GM19452 (cell line): ENCODE data around the gene SH3BGRL2.
"Not testable (repeated sequence)": the region's sequence is repeated elsewhere in the genome, so short reads cannot be mapped to it uniquely, and the experiment has no call there.

Experiments used
- ATAC-seq: cut with Tn5 transposase; IDR thresholded peaks from one replicate; pipeline ENCODE4 v1.9.1; 2021; ENCODE audit not compliant: unreplicated experiment

Gene SH3BGRL2

DNA sequence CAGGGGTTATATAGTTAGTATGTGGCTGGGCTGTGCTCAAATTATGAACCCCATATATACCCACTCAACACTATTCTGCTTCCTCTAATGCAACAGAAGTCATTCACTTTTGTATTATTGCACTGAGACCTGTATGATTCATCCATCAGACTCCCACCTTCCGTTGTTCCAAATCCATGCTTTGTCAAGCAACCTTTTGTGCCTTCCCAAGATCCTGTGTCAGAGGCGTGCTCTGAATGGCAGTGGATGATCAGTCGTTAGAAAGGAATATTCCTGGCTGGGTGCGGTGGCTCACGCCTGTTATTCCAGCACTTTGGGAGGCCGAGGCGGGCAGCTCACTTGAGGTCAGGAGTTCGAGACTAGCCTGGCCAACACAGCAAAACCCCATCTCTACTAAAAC lies 103.2 kb downstream of the SH3BGRL2 start:
- ATAC-seq = no peak

DNA sequence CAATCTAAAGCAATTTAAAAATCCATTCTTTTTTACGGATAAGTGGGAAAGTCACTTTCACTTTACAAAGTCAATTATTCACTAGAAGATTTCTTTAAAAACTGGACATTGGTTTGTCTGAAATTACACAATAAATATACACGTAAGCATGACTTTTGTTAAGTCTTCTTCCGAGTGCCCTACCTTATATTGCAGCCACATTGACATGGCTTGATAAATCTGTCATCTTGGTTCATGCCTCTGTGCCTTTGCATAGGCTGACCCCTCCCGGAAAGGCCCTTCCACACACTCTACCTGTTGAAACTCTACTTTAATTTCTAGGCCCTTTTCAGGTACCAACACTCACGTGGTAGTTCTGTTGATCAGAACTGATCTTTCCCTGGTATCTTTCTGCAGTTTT lies 104.1 kb downstream of the SH3BGRL2 start:
- no peak for ATAC-seq

DNA sequence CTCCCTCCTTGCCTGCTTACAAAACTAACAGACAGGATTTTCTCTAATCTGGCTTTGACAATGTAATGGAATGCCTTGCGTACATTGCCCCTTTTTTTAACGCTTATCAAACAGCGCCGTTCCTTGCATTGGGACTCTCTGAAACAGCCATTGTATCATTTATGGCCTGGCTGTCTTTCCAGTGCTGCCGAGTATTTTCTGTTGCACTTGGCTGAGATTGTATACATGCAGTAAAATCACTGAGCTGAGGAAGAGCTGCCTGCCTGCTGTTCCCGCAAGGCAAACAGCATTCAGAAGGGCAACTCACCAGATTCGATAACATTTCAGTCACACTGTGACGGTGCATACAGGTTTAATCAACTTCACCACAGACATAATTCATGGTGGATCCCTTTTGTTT lies 106.0 kb downstream of the SH3BGRL2 start:
- no peak for ATAC-seq

DNA sequence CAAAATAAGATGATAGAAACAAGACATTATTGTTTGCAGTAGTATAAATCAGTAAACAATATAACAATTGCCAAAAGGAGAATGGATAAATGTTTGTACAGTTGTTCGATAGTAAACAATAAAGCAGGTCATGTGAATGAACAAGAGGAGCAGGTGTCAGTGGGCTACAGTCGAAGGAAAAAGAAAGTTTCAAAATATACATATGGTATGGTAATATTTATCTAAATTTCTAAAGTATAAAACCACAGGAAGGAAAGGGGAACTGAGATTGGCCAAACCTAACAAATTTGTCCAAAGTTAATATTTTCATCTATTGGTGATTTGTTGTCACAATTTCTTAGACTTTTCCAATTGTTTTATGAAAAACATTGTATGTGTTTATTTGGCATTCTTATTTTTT lies 110.9 kb downstream of the SH3BGRL2 start:
- no peak for ATAC-seq

DNA sequence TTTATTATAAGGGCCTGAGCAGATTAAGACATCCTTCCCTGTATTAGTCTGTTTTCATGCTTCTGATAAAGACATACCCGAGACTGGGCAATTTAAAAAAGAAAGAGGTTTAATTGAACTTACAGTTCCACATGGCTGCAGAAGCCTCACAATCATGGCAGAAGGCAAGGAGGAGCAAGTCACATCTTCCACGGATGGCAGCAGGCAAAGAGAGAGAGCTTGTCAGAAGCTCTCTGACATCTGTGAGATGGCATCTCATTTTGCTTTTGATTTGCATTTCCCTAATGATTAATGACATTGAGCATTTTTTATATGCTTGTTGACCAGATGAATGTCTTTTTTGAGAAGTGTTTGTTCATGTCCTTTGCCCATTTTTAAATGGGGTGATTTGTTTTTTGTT lies 114.2 kb downstream of the SH3BGRL2 start:
- not testable (repeated sequence) for ATAC-seq

DNA sequence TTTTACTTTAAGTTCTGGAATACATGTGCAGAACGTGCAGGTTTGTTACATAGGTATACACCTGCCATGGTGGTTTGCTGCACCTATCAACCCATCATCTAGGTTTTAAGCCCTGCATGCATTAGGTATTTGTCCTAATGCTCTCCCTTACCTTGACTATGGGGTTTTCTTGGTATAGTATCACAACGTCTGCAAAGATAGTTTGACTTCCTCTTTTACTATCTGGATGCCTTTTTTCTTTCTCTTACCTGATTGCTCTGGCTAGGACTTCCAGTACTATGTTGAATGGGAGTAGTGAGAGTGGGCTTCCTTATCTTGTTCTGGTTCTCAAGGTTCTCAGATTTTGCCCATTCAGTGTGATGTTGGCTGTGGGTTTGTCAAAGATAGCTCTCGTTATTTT lies 115.2 kb downstream of the SH3BGRL2 start:
- ATAC-seq = not testable (repeated sequence)

DNA sequence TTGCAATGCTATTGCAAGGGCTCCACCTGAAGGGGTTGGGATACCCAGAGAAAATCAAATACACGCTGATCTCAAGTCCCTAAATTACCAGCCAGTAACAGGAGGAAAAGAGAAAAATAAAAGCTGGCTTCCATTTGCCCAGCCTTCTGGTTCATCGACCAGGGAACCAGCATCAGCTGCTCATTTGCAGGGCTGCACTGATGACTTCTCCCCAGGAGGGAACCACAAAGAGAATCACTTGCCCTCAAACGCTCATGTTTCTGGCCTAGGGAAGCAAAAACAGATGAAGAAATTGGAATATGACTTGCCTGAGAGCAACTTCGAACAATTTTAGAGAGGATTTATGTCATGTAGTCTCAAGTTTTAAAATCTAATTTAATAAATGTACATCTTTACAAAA lies 119.7 kb downstream of the SH3BGRL2 start:
- ATAC-seq = no peak
